SU-DHL-6 (cell line): Measurements from ENCODE around the gene OBSL1.

Source experiments
- CTCF ChIP-seq: fragments of 200-600 bp; sonication (generic); IDR thresholded peaks from one replicate; pipeline ENCODE4 v1.5.1; 2017; ENCODE audit warnings: antibody characterized with exemption, mild to moderate bottlenecking, low read length, moderate library complexity; ENCODE audit not compliant: insufficient read depth, poor library complexity, severe bottlenecking
- EZH2phosphoT487 ChIP-seq: fragments of 200-600 bp; sonication (generic), shearing (Covaris generic); conservative IDR thresholded peaks from 2 replicates; pipeline ENCODE4 v1.6.1; 2018; ENCODE audit warnings: mild to moderate bottlenecking, antibody characterized with exemption, low read length, moderate library complexity, mixed read lengths

- TF ChIP-seq CTCF = no peak
- no peak for TF ChIP-seq EZH2phosphoT487
Measured at GRCh38 chr2:219545943-219546352, 25.4 kb downstream of the OBSL1 start.
